Hindlimb muscle (tissue), 1 donor: ENCODE data around the gene ESPN. TPM values are rescaled to one million over a fixed set of nuclear protein-coding genes. Genes with fewer than 3 reads are reported as not detected.

ENCODE experiments used
- DNase-seq: peaks from one replicate; pipeline ENCODE4 v3.0.0-alpha.2; 2013
- polyA plus RNA-seq: library from polyadenylated mRNA; unstranded; fragments of 120-200 nt; gene quantifications from one replicate; pipeline ENCODE4 v1.2.1, GENCODE V29; 2013; ENCODE audit not compliant: insufficient read length

ESPN gene
- polyA plus RNA-seq, 1 donor = 1.5 TPM

DNA sequence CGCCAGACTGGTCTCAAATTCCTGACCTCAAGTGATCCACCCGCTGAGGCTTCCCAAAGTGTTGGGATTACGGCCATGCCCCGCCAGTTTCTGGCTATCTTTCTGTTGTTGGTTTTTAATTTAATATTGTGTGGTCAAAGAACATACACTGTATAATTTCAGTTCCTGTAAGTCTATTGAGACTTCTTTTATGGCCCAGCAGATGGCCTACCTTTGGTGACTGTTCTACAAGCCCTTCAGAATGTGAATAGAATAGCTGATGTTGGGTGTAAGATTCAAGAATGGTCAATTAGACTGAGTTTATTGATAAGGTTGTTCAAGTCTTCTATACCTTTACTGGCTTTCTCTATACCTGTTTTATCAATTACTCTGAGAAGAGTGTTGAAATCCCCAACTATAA is 15.5 kb upstream of the ESPN start:
- no peak for DNase-seq

DNA sequence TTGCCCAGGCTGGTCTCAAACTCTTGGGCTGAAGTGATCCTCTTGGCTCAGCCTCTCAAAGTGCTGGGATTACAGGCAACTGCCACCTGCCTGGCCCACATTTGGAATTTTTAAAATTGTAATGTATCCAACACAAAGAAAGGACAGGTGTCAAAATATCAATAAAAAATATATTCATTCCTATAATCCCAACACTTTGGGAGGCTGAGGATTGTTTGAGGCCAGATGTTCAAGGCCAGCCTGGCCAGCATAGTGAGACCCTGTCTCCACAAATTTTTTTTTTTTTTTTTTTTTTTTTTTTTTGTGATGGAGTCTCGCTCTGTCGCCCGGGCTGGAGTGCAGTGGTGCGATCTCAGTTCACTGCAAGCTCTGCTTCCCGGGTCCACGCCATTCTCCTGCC is 14.8 kb upstream of the ESPN start:
- DNase-seq = no peak

DNA sequence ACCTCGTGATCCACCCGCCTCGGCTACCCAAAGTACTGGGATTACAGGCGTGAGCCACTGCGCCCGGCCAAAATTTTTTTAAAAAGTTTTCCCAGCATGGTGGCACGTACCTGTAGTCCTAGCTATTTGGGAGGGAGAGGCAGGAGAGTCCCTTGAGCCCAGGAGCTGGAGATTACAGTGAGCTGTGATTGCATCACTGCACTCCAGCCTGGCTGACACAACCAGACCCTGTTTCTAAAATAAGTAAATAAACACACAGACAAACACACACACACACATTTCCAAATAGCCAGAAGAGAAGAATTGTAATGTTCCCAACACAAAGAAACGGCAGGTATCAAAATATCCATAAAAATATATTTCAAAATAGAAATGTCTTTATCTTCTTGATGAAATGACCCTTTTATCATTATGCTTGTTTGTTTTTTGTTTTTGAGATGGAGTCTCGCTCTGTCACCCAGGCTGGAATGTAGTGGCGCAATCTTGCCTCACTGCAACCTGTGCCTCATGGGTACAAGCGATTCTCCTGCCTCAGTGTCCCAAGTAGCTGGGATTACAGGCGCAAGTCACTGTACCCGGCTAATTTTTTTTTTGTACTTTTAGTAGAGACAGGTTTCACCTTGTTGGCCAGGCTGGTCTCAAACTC is 14.2 kb upstream of the ESPN start:
- DNase-seq = no peak

- no peak for DNase-seq
Measured at GRCh38 chr1:6412896-6413295, 11.7 kb upstream of the ESPN start.

DNA sequence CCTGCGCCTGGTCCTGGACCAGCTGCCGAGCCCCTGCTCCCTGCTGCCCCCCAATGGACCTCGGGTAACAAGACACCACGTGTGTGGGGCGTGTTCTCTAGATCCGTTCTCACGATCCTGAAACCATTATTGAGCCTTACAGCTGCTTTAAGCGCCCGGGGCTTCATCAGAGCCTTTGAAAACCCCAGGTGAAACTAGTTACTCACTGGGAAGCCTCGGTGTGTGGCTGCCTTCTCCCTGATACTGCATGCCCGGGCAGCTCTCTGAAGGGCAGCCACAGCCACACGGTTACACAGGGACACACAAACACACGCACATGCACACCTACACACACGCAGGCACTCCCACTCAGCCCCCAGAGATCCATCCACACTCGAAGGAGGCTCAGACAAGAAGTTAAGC is 10.1 kb upstream of the ESPN start:
- no peak for DNase-seq

- DNase-seq = no peak
Measured at GRCh38 chr1:6414881-6415626, 9.5 kb upstream of the ESPN start.

GRCh38 chr1:6416295-6416656 is 8.3 kb upstream of the ESPN start:
- no peak for DNase-seq

DNA sequence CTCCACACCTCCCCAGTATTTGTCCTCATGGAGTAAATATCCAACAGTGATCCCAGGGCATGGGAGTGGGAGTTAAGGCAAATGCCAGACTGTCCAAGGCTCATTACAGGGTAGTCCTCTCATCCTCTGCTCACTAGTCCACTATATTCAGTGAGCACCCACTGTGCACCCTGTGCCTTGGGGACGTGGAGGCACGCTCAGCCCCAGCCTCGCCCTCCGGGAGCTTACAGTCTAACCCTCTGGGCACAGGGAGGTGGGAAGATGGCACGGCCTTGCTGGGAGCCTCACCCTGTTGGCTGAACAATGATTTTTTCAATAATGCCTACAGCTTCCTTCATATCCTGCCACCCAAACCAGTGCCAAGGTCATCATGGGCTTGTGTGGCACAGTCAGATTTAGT is 7.7 kb upstream of the ESPN start:
- no peak for DNase-seq

- no peak for DNase-seq
Measured at GRCh38 chr1:6417961-6418667, 6.5 kb upstream of the ESPN start.

DNA sequence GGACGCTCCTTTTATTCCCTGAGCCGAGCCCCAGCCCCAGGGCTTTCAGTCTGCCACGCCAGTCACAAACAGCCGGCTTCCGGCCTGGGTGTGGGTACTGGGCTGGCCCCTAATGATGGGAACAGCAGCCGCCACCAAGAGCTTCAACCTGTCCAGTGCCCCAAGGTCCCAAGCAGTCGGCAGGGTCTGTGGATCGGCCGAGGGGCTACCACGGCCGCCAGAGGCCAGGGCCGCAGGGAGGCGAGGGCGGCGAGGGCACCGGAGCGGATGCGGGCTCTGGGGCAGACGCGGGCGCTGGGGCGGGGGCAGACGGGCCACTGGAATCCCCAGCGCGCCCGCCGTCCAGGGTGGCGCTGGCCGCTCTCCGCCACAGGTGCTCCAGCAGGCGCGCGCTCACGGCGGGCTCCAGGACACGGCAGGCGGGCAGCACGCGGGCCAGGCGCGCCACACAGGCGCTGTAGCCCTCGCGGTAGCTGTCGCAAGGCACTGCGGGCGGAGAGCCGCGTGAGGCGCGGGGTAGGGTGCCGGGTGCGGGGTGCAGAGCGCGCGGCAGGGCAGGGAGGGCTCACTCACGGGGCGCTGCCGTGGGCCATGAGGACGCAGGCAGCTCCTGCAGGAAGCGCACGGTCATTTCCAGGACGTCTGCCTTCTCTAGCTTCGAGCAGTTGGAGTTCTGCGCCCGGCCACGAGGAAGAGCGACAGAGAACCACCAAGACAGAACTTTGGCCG is 5.7 kb upstream of the ESPN start:
- DNase-seq = no peak

- no peak for DNase-seq
Measured at GRCh38 chr1:6419397-6419803, 5.2 kb upstream of the ESPN start.

DNA sequence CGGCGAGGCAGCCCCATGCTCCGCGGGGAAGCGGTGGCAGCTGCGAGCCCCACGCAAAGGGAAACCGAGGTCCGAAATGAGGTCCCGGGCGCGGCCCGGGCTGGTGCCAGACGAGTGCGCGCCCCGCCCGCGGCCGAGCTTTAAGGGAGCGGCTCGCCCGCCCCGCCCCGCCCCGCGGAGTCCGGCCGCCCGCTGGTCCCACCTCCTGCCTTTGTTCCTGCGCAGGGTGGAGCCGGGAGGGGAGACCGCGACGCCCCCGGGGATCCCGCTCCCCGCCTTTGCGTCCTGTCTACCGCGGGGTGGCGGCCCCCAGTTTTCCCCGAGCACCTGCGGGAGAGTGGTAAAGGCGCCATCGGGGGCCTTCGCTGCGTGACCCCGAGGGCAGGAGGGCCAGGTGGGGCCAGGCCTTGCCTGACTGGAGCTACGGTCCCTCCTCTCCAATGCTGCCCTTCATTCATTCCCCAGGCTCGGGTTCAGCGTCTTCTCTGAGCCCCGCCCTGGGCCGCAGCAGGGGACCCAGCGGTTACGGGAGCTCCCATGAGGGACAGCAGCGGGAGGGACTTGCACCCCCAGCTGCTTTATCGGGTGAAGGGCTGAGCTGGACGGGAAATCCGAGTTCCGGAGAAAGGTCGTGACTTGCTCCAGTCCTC is 4.6 kb upstream of the ESPN start, which contains the start of gene HES2:
Gene HES2 (minus strand): TSS at position 116 of the 650 bp plus-strand sequence. CDS start 99 bp downstream, at position 17.
- no peak for DNase-seq

DNA sequence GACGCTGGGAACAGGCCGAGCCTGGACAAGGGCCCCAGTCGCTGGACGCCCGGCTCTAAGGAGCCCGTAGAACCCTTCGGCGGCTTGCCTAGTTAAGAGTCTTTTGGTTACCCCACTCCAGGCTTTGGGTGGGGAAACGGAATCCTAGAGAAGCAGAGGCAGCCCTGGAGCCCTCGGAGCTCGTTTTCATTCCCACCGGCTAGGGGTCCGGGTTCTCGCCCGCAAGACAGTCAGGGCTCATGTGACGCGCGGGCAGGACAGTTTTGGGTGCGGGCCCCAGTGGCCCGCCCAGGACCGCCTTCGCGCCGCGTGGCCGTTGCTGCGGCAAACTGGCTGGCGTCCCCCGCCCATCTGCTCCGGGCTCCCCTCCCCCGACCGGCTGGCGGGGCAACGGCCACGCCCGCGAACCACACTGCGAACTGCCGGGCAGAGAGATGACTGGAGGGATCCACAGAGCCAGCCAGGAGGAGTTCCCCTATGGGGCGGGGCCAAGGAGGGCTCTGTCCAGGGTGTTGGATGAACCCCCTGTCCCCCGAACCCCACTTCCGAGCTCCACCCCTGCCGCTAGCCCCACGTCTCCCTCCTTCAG is 4.0 kb upstream of the ESPN start:
- no peak for DNase-seq

GRCh38 chr1:6421266-6421665 is 3.3 kb upstream of the ESPN start:
- DNase-seq = no peak

DNA sequence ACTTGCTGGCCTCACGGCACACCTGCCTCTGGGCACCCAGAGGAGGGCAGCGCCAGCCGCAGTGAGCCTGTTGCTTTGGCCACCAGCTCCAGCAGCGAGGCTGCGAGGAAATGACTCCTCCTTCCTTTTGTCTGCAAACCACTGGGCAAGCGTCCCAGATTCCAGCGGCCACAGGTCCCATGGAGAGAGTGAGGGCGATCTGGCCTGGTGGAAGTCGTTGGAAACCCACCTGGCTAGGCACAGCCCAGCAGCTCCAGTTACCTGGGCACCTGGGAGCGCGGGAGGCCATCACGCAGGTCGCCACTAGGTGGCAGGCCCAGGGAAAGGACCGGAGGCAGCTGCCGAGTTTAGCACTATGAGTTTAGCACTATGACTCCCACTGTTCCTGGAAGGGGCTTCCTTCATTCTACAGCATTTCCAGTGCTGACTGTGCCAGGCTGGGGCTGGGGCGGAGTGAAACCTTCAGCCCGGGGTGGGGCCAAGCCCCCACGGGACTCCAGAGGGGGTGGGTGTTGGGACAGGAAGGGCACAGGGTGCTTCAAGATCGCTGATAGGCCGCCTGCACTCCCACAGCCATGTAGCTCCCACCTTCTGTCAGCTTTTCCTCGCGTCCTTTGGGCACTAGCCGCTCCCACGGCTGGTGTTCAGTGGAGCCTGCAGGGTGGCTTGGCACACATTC is 1.1 kb upstream of the ESPN start:
- DNase-seq = no peak

DNA sequence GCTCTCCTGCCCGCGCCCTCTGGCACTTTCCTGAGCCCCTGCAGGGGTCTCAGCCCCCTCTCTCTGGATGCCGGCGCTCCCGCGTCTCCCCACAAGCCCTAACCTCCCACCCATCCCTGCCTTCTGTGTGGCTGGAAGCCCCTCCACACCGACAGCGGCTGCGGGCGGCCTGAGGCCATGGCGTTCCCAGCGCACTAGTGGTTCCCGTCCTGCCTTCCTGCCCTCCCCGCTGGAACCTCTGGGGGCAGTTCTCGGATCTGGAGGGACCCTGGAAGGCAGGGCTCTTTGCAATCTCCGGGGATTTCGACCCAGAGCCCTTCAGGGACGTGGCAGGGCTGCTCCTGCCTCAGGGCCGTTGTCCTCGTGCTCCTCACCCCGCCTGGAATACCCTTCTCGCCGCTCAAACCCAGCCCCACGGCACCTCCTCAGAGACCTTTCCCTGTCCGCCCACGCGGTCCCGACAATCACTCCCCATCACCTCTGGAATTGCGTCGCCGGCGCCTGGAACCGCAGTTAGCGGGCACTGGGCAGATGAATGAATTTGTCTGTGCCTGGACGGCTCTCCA is 493 bp upstream of the ESPN start:
- DNase-seq = no peak

DNA sequence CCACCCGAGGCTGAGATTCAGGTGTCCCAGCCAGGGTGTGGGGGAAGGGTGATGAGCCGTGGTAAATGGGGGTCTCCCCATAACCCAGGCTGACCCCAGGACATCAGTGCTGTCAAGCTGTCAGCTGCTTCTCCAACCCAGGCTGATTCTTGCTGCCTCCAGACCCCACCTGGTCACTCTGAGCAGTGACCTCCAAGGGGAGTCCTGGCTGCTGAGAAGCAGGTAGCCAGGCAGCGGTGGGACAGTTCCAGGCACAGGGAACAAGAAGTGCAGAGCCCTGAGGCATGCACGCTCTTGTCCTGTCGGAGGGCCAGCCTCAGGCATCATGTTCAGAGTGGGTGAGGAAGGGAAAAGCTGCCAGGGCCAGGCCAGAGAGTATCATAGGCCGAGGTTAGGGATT is 1.1 kb downstream of the ESPN start:
- DNase-seq = no peak

DNA sequence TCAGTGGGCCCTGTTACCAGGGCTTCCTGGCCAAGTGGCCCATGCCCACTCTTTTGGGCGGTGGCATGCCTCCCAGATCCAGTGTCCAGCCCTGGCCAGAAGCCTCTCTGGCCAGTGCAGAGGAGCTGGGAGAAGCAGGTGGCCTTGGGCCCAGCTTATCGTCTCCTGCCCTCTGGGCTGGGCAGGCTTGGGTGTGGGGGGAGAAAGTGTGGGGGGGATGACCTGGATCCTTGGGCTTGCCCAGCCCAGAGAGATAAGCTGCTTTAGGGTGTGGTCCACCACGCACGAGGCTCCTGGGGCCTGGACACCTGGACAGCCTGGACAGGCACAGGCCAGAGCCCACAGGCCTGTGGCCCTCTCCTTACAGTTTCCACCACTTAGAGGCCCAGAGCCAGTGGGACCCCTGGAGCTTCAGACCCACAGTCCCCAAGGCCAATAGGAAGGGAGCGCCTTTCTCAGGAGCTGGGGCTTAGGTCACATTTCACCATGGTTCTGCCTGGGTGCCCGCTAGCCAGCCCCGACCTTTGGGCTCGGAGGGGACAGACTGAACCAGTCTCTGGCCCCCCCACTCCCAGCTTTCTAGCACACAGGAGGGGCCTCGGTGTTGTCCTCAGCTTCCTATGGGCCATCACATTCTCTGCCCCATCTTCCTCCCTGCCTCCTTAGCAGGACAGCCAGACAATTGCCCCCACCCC is 1.8 kb downstream of the ESPN start:
- DNase-seq = no peak

DNA sequence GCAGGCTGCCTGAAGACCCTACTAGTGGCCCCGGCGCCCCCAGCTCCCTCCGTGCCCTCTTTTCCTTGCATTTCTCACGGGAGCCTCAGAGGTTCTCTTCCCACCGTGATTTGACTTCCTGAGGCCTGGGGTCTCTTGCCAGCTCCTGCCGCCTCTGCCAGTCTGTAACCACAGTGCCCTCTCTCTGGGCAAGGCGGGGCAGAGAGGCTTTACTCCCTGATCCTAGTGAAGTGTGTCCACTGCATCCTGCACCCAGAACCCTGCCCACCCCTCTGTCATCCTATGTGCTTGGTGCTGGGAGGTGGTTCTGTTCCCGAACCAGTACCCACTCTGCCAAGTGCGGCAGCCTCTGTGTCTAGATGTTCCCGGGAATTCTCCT is 2.4 kb downstream of the ESPN start:
- DNase-seq = no peak
